ENCODE results near the gene HSD3B1. TPM values are rescaled to one million over a fixed set of nuclear protein-coding genes. Genes with fewer than 3 reads are reported as not detected.

The HSD3B1 gene
- total RNA-seq, 2 donors from 2014 or later, result not detected

DNA sequence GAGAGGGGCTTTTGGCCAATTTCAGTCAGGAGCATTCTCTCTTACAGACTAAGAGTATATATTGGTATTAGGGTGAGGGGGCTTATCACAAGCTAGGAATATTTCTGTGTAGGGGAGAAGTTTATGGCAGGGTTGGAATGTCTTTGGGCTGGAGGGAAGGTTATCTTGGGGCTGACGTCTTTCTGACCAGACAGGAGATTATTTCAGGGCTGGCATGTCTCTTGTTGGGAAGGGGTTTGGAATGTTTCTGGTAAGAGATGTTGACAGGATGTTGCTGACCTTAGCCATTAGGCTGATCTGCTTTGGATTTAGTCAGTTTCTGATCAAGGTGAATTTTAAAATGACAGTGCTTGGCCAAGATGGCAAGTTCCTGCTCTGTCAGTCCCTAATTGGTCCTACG is 17.8 kb upstream of the HSD3B1 start:
- H3K27ac ChIP-seq, result no peak overlapping the region

DNA sequence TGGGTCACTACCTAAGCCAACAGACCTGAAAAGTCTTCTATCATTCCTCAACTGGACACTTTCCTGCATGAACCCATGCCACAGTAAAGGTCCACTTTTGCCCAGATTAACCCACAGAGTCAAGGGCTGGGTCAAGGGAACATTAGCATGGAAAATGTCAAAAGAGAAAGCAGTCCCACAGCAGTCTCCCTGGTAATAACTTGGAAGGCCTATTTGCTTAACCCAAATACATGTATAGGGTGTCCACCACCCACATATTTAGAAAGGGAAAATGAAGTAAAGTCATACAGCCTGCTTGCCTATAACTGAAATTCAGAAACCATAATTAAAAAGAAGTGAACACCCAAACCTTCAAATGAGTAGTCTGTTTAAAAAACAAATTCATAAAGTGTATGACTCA is 16.1 kb upstream of the HSD3B1 start:
- Histone ChIP-seq H3K27ac (no peak overlapping the region), H3K4me1 (ENCODE audit: control insufficient read depth in 1 of 2, low read depth in 2 of 2) (no peaks in the 10 kb centered on the region), H3K36me3 (no peaks in the 10 kb centered on the region), H3K4me3 (no peak overlapping the region), H3K27me3 (replicated peaks; ENCODE audit: insufficient read depth) (no peaks in the 10 kb centered on the region), H3K9me3 (no peaks in the 10 kb centered on the region)
- TF ChIP-seq, protein P1, sequence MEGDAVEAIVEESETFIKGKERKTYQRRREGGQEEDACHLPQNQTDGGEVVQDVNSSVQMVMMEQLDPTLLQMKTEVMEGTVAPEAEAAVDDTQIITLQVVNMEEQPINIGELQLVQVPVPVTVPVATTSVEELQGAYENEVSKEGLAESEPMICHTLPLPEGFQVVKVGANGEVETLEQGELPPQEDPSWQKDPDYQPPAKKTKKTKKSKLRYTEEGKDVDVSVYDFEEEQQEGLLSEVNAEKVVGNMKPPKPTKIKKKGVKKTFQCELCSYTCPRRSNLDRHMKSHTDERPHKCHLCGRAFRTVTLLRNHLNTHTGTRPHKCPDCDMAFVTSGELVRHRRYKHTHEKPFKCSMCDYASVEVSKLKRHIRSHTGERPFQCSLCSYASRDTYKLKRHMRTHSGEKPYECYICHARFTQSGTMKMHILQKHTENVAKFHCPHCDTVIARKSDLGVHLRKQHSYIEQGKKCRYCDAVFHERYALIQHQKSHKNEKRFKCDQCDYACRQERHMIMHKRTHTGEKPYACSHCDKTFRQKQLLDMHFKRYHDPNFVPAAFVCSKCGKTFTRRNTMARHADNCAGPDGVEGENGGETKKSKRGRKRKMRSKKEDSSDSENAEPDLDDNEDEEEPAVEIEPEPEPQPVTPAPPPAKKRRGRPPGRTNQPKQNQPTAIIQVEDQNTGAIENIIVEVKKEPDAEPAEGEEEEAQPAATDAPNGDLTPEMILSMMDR (IDR thresholded peaks at IDR 0.05), result no peak
- DNase-seq (ENCODE audit: low spot score), result no peak
- no peak for ATAC-seq (ENCODE audit: insufficient number of reproducible peaks, low FRiP score, low read depth)

More for the DNA sequence above, 17.8 kb upstream of the HSD3B1 start:
- H3K36me3 ChIP-seq, result no peaks in the 10 kb centered on the region
- DNase-seq (ENCODE audit: low spot score) (no peak), ATAC-seq (ENCODE audit: insufficient number of reproducible peaks, low FRiP score, low read depth) (no peak)
- no peak overlapping the region for H3K4me3 ChIP-seq
- TF ChIP-seq, protein P1 (IDR thresholded peaks at IDR 0.05), result no peak
- no peaks in the 10 kb centered on the region for H3K9me3 ChIP-seq
- no peaks in the 10 kb centered on the region for H3K4me1 ChIP-seq (ENCODE audit: control insufficient read depth in 1 of 2, low read depth in 2 of 2)
- H3K27me3 ChIP-seq (replicated peaks; ENCODE audit: insufficient read depth), result no peaks in the 10 kb centered on the region

DNA sequence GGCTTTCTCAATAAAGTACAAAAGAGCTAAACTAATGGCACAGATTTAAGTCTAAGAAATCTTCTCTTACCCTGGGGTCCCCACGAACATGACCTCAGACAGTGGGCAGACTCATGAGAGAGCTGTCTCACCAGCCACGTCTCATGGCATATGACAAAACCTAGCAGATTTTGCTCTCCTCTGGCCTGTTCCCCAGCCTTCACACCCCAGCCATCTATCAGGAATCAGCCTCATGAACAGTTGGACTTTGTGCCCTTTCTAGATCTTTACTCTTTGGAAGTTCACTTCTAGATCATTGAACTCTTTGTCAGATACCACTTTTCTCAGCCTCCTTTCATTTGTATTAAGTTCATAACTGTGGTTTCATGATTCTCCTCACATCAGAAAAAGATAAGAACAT is 14.2 kb upstream of the HSD3B1 start:
- H3K36me3 ChIP-seq, result no peaks in the 10 kb centered on the region
- H3K4me1 ChIP-seq (ENCODE audit: control insufficient read depth in 1 of 2, low read depth in 2 of 2), result no peaks in the 10 kb centered on the region
- TF ChIP-seq, protein P1 (IDR thresholded peaks at IDR 0.05), result no peak
- no peaks in the 10 kb centered on the region for H3K27me3 ChIP-seq (replicated peaks; ENCODE audit: insufficient read depth)
- no peaks in the 10 kb centered on the region for H3K9me3 ChIP-seq
- H3K27ac ChIP-seq, result no peak overlapping the region
- H3K4me3 ChIP-seq, result no peak overlapping the region
- no peak for DNase-seq (ENCODE audit: low spot score)
- ATAC-seq (ENCODE audit: insufficient number of reproducible peaks, low FRiP score, low read depth), result no peak

DNA sequence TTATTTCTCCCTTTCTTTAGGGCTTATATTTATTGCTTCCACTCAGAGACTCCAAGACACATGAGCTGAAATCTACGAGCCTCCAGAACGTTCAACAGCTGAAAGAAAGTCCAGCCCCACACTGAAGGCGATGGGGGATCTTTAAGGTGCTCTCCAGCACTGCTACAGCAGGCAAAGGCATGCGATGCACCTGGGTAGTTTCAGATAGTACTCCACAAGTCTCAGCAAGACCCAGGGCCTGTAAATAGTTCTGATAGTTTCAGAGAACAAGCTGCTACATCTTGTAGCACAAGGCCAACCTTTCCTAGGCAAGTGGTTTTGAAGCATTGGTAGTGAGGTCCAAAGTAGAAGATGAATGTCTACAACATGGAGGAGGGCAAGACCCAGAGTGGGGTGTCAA is 2.2 kb upstream of the HSD3B1 start:
- DNase-seq (ENCODE audit: low spot score), result no peak
- Histone ChIP-seq H3K9me3 (no peaks in the 10 kb centered on the region), H3K4me1 (ENCODE audit: control insufficient read depth in 1 of 2, low read depth in 2 of 2) (no peaks in the 10 kb centered on the region), H3K27me3 (replicated peaks; ENCODE audit: insufficient read depth) (no peaks in the 10 kb centered on the region), H3K36me3 (no peaks in the 10 kb centered on the region), H3K27ac (no peak overlapping the region), H3K4me3 (no peak overlapping the region)
- ATAC-seq (ENCODE audit: insufficient number of reproducible peaks, low FRiP score, low read depth), result no peak
- TF ChIP-seq, protein P1 (IDR thresholded peaks at IDR 0.05), result no peak

DNA sequence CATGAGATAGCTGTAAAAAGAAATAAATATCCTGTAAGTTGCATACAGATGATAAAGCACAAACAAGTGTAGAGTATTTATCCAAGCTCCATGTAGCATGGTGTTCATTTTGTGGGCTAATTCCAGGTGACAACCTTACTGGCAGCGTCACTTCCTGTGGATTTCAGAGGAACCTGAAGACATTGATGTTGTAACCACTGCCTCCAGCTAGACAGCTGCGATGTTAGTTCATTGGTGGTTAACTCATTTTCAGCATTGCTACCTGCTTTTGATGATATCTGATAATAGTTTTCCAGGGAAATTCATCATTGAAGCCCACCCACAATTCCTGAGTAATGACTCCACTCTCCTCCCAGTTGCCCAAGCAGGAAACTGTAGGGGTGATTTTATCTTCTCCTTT is 3.0 kb downstream of the HSD3B1 start:
- Histone ChIP-seq H3K9me3 (no peaks in the 10 kb centered on the region), H3K27ac (no peak overlapping the region), H3K36me3 (no peaks in the 10 kb centered on the region), H3K4me3 (no peak overlapping the region), H3K27me3 (replicated peaks; ENCODE audit: insufficient read depth) (no peaks in the 10 kb centered on the region), H3K4me1 (ENCODE audit: control insufficient read depth in 1 of 2, low read depth in 2 of 2) (no peaks in the 10 kb centered on the region)
- DNase-seq (ENCODE audit: low spot score), result no peak
- ATAC-seq (ENCODE audit: insufficient number of reproducible peaks, low FRiP score, low read depth), result no peak
- TF ChIP-seq, protein P1 (IDR thresholded peaks at IDR 0.05), result no peak

Measured in thoracic aorta (tissue), 2 donors.